OCI-LY3 (cell line): ENCODE results near the gene FNIP2.

Experiments
- H2AFZ ChIP-seq: fragments of 200-600, 300-600 bp; shearing (Covaris generic); 2 replicates; pipeline ENCODE4 v1.6.0; 2014; ENCODE audit warnings: antibody characterized with exemption, low read depth, low read length
- H3K27ac ChIP-seq: fragments of 200-600, 300-600 bp; sonication (generic); 2 replicates; pipeline ENCODE4 v1.5.1; 2014; ENCODE audit warnings: mild to moderate bottlenecking, low read length, moderate library complexity, mixed read lengths
- H3K27me3 ChIP-seq: fragments of 200-600, 300-600 bp; sonication (generic); 2 replicates; pipeline ENCODE4 v1.6.1; 2014; ENCODE audit warnings: low read depth, low read length, mixed read lengths
- H3K36me3 ChIP-seq: fragments of 200-600, 300-600 bp; sonication (generic); replicated peaks from 2 replicates; pipeline ENCODE3; 2014; ENCODE audit warnings: low read depth, low read length, mixed read lengths
- H3K4me1 ChIP-seq: fragments of 300-600, 200-600 bp; sonication (generic); 2 replicates; pipeline ENCODE4 v1.6.1; 2014; ENCODE audit warnings: low read length, mixed read lengths
- H3K4me2 ChIP-seq: fragments of 200-600, 300-600 bp; sonication (generic); 2 replicates; pipeline ENCODE4 v1.6.1; 2014; ENCODE audit warnings: low read length, mixed read lengths
- H3K4me3 ChIP-seq: fragments of 300-600, 200-600 bp; sonication (generic); 2 replicates; pipeline ENCODE4 v1.5.1; 2014; ENCODE audit warnings: antibody characterized with exemption, mild to moderate bottlenecking, low read length, moderate library complexity
- H3K79me2 ChIP-seq: fragments of 300-600, 200-600 bp; shearing (Covaris generic); 2 replicates; pipeline ENCODE4 v1.6.1; 2014; ENCODE audit warnings: mild to moderate bottlenecking, low read length, mixed read lengths
- H3K9ac ChIP-seq: fragments of 300-600, 200-600 bp; shearing (Covaris generic); 2 replicates; pipeline ENCODE4 v1.6.0; 2014; ENCODE audit warnings: mild to moderate bottlenecking, low read length, moderate library complexity
- H3K9me3 ChIP-seq: fragments of 200-600, 300-600 bp; shearing (Covaris generic); 2 replicates; pipeline ENCODE4 v1.6.1; 2014; ENCODE audit warnings: low read length, mixed read lengths; ENCODE audit not compliant: insufficient read depth
- H4K20me1 ChIP-seq: fragments of 200-600, 300-600 bp; sonication (generic); 2 replicates; pipeline ENCODE4 v1.6.1; 2016; ENCODE audit warnings: low read length, mixed read lengths; ENCODE audit not compliant: insufficient read depth
- EZH2phosphoT487 ChIP-seq: fragments of 200-600 bp; shearing (Covaris generic); IDR thresholded peaks from 2 replicates; pipeline ENCODE4 v1.6.1; 2018; ENCODE audit warnings: antibody characterized with exemption, mixed run types, low read depth
- TF ChIP-seq, protein P1 (sequence below): fragments of 200-600, 300-600 bp; sonication (generic); IDR thresholded peaks from 2 replicates; pipeline ENCODE4 v1.5.1; 2014; ENCODE audit warnings: antibody characterized with exemption, low read length, low read depth

The FNIP2 gene

DNA sequence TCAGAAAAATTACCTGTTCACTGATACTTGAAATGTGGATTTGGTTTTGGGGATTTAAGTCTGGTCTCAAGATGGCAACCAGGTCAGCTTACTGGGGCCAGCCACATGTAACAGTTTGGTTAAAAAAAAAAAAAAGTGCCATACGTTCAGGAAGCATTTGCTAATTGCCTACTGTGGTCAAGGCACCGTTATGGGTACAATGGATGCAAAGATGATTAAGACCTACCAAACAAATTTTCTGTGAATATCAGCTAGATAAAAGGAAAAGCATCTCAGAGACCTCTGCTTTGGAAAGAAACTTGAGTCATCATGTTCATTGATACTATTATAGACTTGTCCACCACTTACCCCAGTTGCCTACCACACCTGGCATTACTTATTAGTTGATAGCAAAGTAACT is 80.9 kb downstream of the FNIP2 start:
- H4K20me1 ChIP-seq = no peaks in the 10 kb centered on the region
- no peak overlapping the region for H3K27ac ChIP-seq

DNA sequence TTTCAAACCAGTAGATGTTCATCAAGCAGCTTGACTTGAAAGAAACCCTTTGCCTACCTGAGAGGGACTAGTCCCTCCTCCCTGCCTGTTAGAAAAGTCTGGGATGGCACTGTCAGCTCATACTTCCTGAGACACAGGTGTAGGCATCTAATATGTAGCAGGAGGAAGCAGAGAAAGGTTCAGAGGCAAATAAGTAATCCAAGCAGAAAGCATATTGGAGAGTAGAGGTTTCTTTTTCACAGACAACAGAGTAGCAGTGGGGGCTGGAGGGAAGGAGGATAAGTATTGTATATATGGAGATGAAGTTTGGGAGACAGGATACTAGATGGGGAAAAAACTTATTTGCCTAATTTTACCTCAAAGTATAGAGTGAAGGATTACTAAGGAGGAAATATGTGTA is 81.5 kb downstream of the FNIP2 start:
- Histone ChIP-seq H3K4me3 (no peak overlapping the region), H3K4me1 (no peaks in the 10 kb centered on the region), H2AFZ (no peak overlapping the region), H3K9ac (no peak overlapping the region), H3K27me3 (peaks cover 69% of the 10 kb centered on the region), H3K36me3 (no peaks in the 10 kb centered on the region), H3K4me2 (no peak overlapping the region), H3K27ac (no peak overlapping the region), H4K20me1 (no peaks in the 10 kb centered on the region), H3K79me2 (no peaks in the 10 kb centered on the region), H3K9me3 (no peaks in the 10 kb centered on the region)
- TF ChIP-seq, protein P1, sequence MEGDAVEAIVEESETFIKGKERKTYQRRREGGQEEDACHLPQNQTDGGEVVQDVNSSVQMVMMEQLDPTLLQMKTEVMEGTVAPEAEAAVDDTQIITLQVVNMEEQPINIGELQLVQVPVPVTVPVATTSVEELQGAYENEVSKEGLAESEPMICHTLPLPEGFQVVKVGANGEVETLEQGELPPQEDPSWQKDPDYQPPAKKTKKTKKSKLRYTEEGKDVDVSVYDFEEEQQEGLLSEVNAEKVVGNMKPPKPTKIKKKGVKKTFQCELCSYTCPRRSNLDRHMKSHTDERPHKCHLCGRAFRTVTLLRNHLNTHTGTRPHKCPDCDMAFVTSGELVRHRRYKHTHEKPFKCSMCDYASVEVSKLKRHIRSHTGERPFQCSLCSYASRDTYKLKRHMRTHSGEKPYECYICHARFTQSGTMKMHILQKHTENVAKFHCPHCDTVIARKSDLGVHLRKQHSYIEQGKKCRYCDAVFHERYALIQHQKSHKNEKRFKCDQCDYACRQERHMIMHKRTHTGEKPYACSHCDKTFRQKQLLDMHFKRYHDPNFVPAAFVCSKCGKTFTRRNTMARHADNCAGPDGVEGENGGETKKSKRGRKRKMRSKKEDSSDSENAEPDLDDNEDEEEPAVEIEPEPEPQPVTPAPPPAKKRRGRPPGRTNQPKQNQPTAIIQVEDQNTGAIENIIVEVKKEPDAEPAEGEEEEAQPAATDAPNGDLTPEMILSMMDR = no peak
- no peak for TF ChIP-seq EZH2phosphoT487

More for the DNA sequence above, 80.9 kb downstream of the FNIP2 start:
- Histone ChIP-seq H3K79me2 (no peaks in the 10 kb centered on the region), H3K9me3 (no peaks in the 10 kb centered on the region), H2AFZ (no peak overlapping the region), H3K4me2 (no peak overlapping the region), H3K27me3 (peaks cover 66% of the 10 kb centered on the region), H3K9ac (no peak overlapping the region), H3K4me3 (no peak overlapping the region), H3K36me3 (no peaks in the 10 kb centered on the region), H3K4me1 (no peaks in the 10 kb centered on the region)
- no peak for TF ChIP-seq EZH2phosphoT487
- TF ChIP-seq, protein P1 = no peak

DNA sequence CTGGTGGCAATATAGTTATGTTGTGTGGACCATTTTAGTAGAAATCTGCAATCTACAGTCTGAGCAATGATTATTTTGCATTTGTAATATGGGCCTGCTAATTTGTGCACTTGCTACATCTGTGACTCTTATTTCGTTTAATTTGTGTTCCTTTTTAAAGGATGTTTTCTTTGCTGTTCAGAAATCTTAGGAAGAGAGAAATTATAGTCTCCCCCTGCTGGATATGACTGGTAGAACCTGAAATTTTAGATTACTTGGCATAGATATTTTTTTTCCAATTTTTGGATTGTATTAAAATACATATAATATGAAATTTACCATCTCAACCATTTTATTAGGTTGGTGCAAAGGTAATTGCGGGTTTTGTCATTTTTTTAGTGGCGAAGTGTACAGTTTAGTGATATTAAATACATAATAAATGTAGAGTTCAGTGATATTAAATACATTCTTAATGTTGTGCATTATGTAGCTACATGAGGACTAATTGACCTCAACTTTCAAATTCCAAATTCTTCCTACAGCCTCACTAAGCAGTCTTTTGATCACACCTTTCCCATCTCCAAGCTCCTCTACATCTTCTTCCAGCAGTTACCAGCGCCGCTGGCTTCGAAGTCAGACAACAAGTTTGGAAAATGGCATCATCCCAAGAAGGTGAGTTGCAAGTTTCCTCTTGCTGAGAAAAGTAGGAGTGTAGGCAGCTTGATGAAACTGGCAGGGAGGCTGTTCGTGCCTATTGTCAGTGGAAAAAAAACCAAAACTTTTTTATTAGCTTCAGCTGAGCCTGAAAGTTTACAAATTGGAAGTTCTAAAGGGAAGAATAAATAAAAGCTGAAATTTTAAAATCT is 82.2 kb downstream of the FNIP2 start:
- TF ChIP-seq, protein P1 = peak; percentile 91
- TF ChIP-seq EZH2phosphoT487 = no peak
- Histone ChIP-seq H3K4me3 (no peak overlapping the region), H2AFZ (no peak overlapping the region), H3K79me2 (no peaks in the 10 kb centered on the region), H3K27me3 (peaks cover 67% of the 10 kb centered on the region), H3K27ac (no peak overlapping the region), H4K20me1 (no peaks in the 10 kb centered on the region), H3K9ac (no peak overlapping the region), H3K9me3 (no peaks in the 10 kb centered on the region), H3K36me3 (no peaks in the 10 kb centered on the region), H3K4me1 (no peaks in the 10 kb centered on the region), H3K4me2 (no peak overlapping the region)

DNA sequence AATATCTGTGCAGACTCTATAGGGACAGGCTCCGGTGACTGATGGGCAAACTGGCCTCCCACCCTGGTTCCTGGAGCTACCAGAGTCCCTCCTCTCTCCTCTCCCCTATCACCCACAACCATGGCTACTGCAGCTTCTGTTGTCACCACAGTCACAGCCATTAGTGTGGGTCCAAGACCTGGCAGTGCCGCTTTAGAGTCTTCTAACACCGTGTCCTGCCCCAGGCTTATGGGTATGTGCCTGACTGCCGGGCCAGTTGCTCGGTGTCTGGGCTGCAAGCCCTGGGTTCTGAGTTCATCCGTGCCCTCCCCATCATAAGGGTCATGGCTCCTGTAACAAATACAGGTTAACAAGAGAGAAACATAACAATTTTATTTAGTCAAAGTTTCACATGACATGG is 85.4 kb downstream of the FNIP2 start:
- Histone ChIP-seq H3K9ac (no peak overlapping the region), H3K79me2 (no peaks in the 10 kb centered on the region), H3K4me3 (no peak overlapping the region), H3K27ac (no peak overlapping the region), H3K4me2 (no peak overlapping the region), H3K9me3 (no peaks in the 10 kb centered on the region), H3K4me1 (no peaks in the 10 kb centered on the region), H2AFZ (no peak overlapping the region), H4K20me1 (no peaks in the 10 kb centered on the region), H3K27me3 (peaks cover 80% of the 10 kb centered on the region), H3K36me3 (no peaks in the 10 kb centered on the region)
- TF ChIP-seq, protein P1 = no peak
- TF ChIP-seq EZH2phosphoT487 = no peak
